ENCODE results near the gene RBFOX2. TPM values are rescaled to one million over a fixed set of nuclear protein-coding genes. Genes with fewer than 3 reads are reported as not detected.

The RBFOX2 gene
- total RNA-seq = 218 and 231 TPM in 2 replicates

DNA sequence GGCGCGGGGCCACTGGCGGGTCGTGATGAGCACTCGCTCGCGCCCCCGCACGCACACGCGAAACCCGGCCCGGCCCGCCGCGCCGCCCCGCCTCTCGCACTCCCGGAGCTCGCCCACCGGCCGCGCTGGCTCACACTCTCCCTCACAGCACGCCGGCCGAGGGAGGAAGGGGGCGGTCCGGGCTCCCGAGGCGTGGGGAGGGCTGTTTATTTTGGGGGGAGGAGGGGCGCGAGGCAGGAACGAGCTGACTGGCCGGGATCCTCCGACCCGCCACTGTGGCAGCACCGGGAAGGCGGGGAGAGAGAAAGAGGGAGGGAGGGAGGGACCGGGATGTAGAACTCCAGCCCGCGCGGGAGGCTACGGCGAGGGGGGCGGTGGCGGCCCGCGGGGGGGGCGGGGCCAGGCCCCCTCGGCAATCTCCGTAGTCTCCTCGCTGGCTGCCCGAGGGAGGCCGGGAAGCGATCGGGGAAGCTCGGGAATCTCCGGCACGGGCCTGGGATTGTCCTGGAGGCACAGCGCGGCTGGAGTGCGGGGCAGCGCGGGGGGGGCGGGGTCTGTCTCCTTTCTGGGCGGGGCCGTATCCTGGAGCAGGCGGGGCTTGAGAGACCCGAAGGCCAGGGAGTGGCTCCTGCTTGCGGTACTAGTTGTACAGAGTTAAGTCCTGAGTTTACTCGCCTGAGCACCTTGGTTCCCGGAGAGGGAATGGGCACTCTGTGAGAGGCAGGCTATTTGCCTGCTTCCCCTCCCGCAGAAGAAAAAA is at the start of gene RBFOX2:
TSS of gene RBFOX2 (minus strand) at position 179 of the 760 bp plus-strand sequence. CDS start 399 bp downstream, outside the sequence.

GRCh38 chr22:35717572-35717971 is 311.1 kb downstream of the RBFOX2 start, which contains the start of gene APOL5:
Gene APOL5 (plus strand): TSS chr22:35717872. CDS start chr22:35717872, 0 bp downstream.

Other genes starting within 250 kb of the RBFOX2 start
- gene APOL3, start 131.9 kb upstream of the RBFOX2 start, total RNA-seq = 25.2 and 45.2 TPM in 2 replicates
- 1.3 and 3.9 TPM in 2 replicates for gene APOL4, start 173.0 kb upstream of the RBFOX2 start, total RNA-seq
- gene APOL2, start 210.7 kb upstream of the RBFOX2 start, total RNA-seq = 45.4 and 59.2 TPM in 2 replicates
- 33.2 and 57.9 TPM in 2 replicates for gene APOL1, start 224.3 kb upstream of the RBFOX2 start, total RNA-seq